Activated naive CD4-positive, alpha-beta T cell treated with anti-CD3 and anti-CD28 coated beads for 36 hours (primary cell): ENCODE measurements around the gene VWA3A. TPM values are rescaled to one million over a fixed set of nuclear protein-coding genes. Genes with fewer than 3 reads are reported as not detected.
"Not testable (repeated sequence)": the region's sequence is repeated elsewhere in the genome, so short reads cannot be mapped to it uniquely, and the experiment has no call there.

Experiments used
- CTCF ChIA-PET: fragments of 350-600 bp; sonication (Branson Sonifier 250); formaldehyde crosslinking; loops from one replicate; lab custom pipeline; 2021; ENCODE audit warnings: antibody characterized with exemption; lab: Charles Lee
- DNase-seq: peaks from one replicate; pipeline ENCODE4 v3.0.0-alpha.2; 2020
- H3K27ac Mint-ChIP-seq: one replicate; pipeline ENCODE4 v1.8.0; 2021; ENCODE audit warnings: mild to moderate bottlenecking, mixed read lengths
- H3K27me3 Mint-ChIP-seq: one replicate; pipeline ENCODE4 v1.8.0; 2021; ENCODE audit warnings: low read depth, mixed read lengths
- H3K36me3 Mint-ChIP-seq: one replicate; pipeline ENCODE4 v1.8.0; 2021; ENCODE audit warnings: low read depth, mixed read lengths
- H3K4me1 Mint-ChIP-seq: one replicate; pipeline ENCODE4 v1.8.0; 2021; ENCODE audit warnings: low read depth, mixed read lengths
- H3K4me3 Mint-ChIP-seq: one replicate; pipeline ENCODE4 v1.8.0; 2021; ENCODE audit warnings: mild to moderate bottlenecking, moderate library complexity, mixed read lengths
- H3K9me3 Mint-ChIP-seq: one replicate; pipeline ENCODE4 v1.8.0; 2021; ENCODE audit warnings: mixed read lengths
- intact Hi-C: fragments of 100-400 bp; cut with micrococcal nuclease; formaldehyde crosslinking; loops from one replicate; pipeline ENCODE4 v1.15.1; 2023
- total RNA-seq, 2 experiments: library from RNA; stranded (reverse); gene quantifications; one replicate each; pipeline ENCODE4 v1.2.3, GENCODE V29; 2021

The VWA3A gene
- total RNA-seq, 2 experiments from 2014 or later: not detected

DNA sequence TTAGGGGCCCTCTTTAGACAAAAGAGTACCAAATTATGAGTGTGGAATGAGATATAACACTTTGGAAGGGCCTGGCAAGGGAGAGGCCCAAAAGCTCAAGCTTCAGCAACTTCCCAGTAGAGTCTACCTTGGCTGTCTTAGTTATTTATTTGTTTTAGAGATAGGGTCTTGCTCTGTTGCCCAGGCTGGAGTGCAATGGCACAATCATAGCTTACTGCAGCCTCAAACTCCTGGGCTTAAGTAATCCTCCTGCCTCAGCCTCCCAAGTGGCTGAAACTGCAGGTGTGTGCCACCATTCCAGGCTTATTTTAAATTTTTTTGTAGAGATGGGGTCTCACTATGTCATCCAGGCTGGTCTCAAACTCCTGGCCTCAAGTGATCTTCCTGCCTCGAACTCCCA is 80.3 kb downstream of the VWA3A start:
- H3K9me3 Mint-ChIP-seq, H3K27ac Mint-ChIP-seq, H3K4me1 Mint-ChIP-seq, DNase-seq, H3K27me3 Mint-ChIP-seq, intact Hi-C loops, H3K4me3 Mint-ChIP-seq, H3K36me3 Mint-ChIP-seq: not testable (repeated sequence)
- CTCF ChIA-PET: interaction anchor here (0.7 kb wide), 1 partner anchor 18 kb away, joined by 3 read pairs; no protein-coding TSS in a partner anchor

GRCh38 chr16:22174642-22175041 is 82.3 kb downstream of the VWA3A start:
- no peak overlapping the region for H3K27ac Mint-ChIP-seq
- CTCF ChIA-PET: interaction anchor here (0.6 to 0.9 kb wide), 4 partner anchors 26 to 174 kb away, joined by 3 to 6 read pairs (median 5); partner anchors contain the start of gene PDZD9
- no peaks in the 10 kb centered on the region for H3K4me1 Mint-ChIP-seq
- intact Hi-C loops: no loop called here
- H3K27me3 Mint-ChIP-seq: no peaks in the 10 kb centered on the region
- no peaks in the 10 kb centered on the region for H3K36me3 Mint-ChIP-seq
- H3K9me3 Mint-ChIP-seq: no peaks in the 10 kb centered on the region
- H3K4me3 Mint-ChIP-seq: no peak overlapping the region
- no peak for DNase-seq

GRCh38 chr16:22177968-22178930 is 85.9 kb downstream of the VWA3A start:
- no peaks in the 10 kb centered on the region for H3K36me3 Mint-ChIP-seq
- no peaks in the 10 kb centered on the region for H3K4me1 Mint-ChIP-seq
- no peak overlapping the region for H3K27ac Mint-ChIP-seq
- CTCF ChIA-PET: interaction anchor here (1.5 kb wide), 1 partner anchor 10 kb away, joined by 7 read pairs; no protein-coding TSS in a partner anchor
- intact Hi-C loops: no loop called here
- no peak for DNase-seq
- H3K9me3 Mint-ChIP-seq: no peaks in the 10 kb centered on the region
- no peaks in the 10 kb centered on the region for H3K27me3 Mint-ChIP-seq
- no peak overlapping the region for H3K4me3 Mint-ChIP-seq

DNA sequence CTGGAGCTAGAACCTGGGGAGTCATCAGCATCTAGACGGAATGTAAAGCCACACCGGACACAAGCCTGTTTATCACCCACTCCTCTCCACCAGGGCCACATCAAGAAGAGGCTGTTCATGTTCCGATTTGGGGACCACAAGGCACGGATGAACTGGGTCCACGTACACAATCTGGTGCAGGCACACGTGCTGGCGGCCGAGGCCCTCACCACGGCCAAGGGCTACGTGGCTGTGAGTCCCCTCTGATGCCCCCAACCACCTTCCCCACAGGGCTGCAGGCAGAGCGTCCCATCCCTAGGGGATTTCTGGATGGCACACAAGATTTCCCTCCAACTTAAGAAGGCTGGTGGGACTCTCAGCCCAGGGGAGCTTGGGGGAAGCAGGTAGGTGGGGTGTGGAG is 89.1 kb downstream of the VWA3A start:
- H3K4me1 Mint-ChIP-seq: no peaks in the 10 kb centered on the region
- DNase-seq: no peak
- H3K27me3 Mint-ChIP-seq: no peaks in the 10 kb centered on the region
- no peak overlapping the region for H3K4me3 Mint-ChIP-seq
- intact Hi-C loops: no loop called here
- no peaks in the 10 kb centered on the region for H3K9me3 Mint-ChIP-seq
- no peak overlapping the region for H3K27ac Mint-ChIP-seq
- H3K36me3 Mint-ChIP-seq: no peaks in the 10 kb centered on the region
- CTCF ChIA-PET: interaction anchor here (0.9 to 1.5 kb wide), 2 partner anchors 21 to 82 kb away, joined by 3 to 4 read pairs; no protein-coding TSS in a partner anchor

DNA sequence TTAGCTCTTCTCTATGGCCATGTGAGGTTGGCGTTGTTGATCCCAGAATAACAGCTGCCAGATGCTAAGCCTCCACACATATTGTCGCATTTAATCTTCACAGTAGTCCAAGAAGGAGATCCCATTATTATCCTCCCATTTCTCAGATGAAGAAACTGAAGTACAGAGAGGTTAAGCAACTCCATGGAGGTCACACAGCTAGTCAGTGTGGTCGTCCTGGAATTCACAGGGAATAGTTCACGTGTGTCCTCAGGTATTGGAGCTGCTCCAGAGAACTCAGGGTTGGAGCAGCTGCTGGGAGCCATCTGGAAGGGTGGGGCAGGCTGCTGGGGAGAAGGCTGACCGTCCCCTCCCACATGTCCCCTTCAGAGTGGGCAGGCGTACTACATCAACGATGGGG is 89.5 kb downstream of the VWA3A start:
- CTCF ChIA-PET: interaction anchor here (0.9 to 1.5 kb wide), 2 partner anchors 22 to 83 kb away, joined by 3 to 4 read pairs; no protein-coding TSS in a partner anchor
- Mint-ChIP-seq H3K4me3 (no peak overlapping the region), H3K27ac (no peak overlapping the region), H3K36me3 (no peaks in the 10 kb centered on the region), H3K27me3 (no peaks in the 10 kb centered on the region), H3K4me1 (peaks cover 3% of the 10 kb centered on the region), H3K9me3 (no peaks in the 10 kb centered on the region)
- intact Hi-C loops: no loop called here
- DNase-seq: no peak

DNA sequence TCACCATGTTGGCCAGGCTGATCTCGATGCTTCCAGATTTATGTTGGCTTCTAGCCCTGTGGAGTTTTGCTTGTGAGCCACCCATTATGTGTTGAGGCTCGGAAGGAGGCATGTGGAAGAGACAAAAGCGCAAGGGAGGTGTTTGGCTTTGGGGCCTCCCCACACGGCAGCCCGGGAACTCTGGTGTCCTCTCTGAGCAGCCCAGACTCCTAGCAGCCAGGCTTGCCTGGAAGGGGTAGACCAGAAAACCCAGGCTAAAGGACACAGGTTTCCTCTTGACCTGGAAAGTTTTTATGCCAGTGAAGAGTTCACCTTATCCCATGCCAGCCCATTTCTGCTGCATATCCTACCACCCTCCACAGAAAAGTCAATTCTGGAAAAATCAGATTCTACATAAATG is 91.0 kb downstream of the VWA3A start:
- CTCF ChIA-PET: interaction anchor here (0.6 to 0.7 kb wide), 2 partner anchors 151 to 543 kb away, joined by 3 to 4 read pairs; no protein-coding TSS in a partner anchor
- H3K27ac Mint-ChIP-seq: no peak overlapping the region
- intact Hi-C loops: no loop called here
- no peak for DNase-seq
- H3K27me3 Mint-ChIP-seq: no peaks in the 10 kb centered on the region
- H3K4me3 Mint-ChIP-seq: no peak overlapping the region
- peaks cover 12% of the 10 kb centered on the region for H3K4me1 Mint-ChIP-seq
- H3K9me3 Mint-ChIP-seq: no peaks in the 10 kb centered on the region
- H3K36me3 Mint-ChIP-seq: no peaks in the 10 kb centered on the region

DNA sequence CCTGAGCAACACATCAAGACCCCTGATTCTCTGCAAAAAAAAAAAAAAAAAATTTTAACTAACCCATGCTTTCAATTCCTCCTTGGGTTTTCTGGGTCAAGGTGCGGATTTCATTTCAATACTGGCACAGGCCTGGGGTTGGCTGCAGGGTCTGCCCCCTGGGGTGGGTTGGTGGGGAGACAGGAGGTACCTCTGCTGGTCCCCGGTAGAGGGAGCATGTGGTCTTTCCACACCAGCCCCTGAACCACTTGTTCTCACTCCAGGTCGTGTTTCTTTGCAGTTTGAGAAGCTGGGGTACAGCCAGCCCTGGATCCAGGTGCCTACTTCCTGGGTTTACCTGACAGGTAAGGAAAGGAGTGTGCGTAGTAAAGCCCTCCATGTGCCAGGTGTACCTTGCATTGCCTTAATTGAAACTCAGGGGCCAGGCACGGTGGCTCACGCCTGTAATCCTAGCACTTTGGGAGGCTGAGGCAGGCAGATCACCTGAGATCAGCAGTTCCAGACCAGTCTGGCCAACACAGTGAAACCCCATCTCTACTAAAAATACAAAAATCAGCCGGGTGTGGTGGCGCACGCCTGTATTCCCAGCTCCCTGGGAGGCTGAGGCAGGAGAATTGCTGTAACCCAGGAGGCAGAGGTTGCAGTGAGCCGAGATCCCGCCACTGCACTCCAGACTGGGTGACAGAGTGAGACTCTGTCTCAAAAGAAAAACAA is 91.7 kb downstream of the VWA3A start:
- no peak overlapping the region for H3K4me3 Mint-ChIP-seq
- no peak for DNase-seq
- H3K36me3 Mint-ChIP-seq: no peaks in the 10 kb centered on the region
- H3K27me3 Mint-ChIP-seq: no peaks in the 10 kb centered on the region
- intact Hi-C loops: no loop called here
- peaks cover 19% of the 10 kb centered on the region for H3K4me1 Mint-ChIP-seq
- H3K27ac Mint-ChIP-seq: no peak overlapping the region
- H3K9me3 Mint-ChIP-seq: no peaks in the 10 kb centered on the region
- CTCF ChIA-PET: interaction anchor here (0.5 to 0.7 kb wide), 3 partner anchors 108 to 1250 kb away, joined by 3 to 4 read pairs (median 3); no protein-coding TSS in a partner anchor

DNA sequence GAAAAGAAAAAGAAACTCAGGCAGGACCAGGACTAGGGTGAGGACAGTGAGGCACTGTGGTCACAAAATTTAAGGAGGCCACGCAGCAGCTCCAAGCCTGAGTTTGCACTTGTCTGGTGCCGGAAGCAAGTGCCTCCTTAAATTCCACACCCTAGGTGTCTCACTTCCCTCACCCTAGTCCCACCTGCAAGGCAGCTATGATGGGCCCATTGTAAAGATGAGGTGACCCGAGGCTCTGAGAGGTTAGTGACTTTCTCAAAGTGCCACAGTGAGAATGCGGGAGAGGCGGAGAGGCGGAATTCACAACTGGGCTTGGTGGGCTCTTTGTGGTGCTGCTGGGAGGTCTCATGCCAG is 92.3 kb downstream of the VWA3A start:
- intact Hi-C loops: no loop called here
- H3K4me3 Mint-ChIP-seq: no peak overlapping the region
- no peak overlapping the region for H3K27ac Mint-ChIP-seq
- H3K36me3 Mint-ChIP-seq: no peaks in the 10 kb centered on the region
- H3K4me1 Mint-ChIP-seq: peaks cover 25% of the 10 kb centered on the region
- H3K27me3 Mint-ChIP-seq: no peaks in the 10 kb centered on the region
- no peaks in the 10 kb centered on the region for H3K9me3 Mint-ChIP-seq
- CTCF ChIA-PET: interaction anchor here (0.5 kb wide), 1 partner anchor 108 kb away, joined by 3 read pairs; no protein-coding TSS in a partner anchor
- no peak for DNase-seq

DNA sequence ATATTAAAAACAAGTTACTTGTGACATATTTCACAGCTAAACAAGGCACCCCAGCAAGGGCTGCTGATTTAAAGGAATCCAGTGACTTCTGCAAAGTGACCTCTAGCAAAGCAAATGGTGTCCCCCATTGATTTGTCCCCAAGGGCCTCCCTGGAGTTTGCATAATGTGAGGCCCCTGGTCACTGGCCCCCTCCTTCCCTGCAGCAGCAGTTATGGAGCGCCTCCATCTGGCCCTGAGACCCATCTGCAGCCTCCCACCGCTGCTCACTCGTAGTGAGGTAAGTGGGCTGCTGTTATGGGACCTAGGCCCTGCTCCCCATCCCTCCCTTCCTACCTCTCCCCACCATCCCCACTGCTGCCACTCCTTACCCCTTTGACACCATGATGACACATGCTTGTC is 94.2 kb downstream of the VWA3A start:
- H3K27me3 Mint-ChIP-seq: no peaks in the 10 kb centered on the region
- CTCF ChIA-PET: interaction anchor here (0.6 to 4.9 kb wide), 7 partner anchors 87 to 1014 kb away, joined by 3 to 60 read pairs (median 4); partner anchors contain the start of gene POLR3E
- peak; percentile 32 for DNase-seq
- H3K36me3 Mint-ChIP-seq: no peaks in the 10 kb centered on the region
- H3K9me3 Mint-ChIP-seq: no peaks in the 10 kb centered on the region
- intact Hi-C loops: no loop called here
- H3K4me1 Mint-ChIP-seq: peaks cover 27% of the 10 kb centered on the region
- no peak overlapping the region for H3K4me3 Mint-ChIP-seq
- H3K27ac Mint-ChIP-seq: no peak overlapping the region

GRCh38 chr16:22188267-22188594 is 95.9 kb downstream of the VWA3A start:
- Mint-ChIP-seq H3K9me3 (no peaks in the 10 kb centered on the region), H3K27ac (peak overlapping the region; percentile 81), H3K4me3 (no peak overlapping the region), H3K4me1 (peaks cover 36% of the 10 kb centered on the region), H3K27me3 (no peaks in the 10 kb centered on the region), H3K36me3 (no peaks in the 10 kb centered on the region)
- intact Hi-C loops: loop anchor here (1.0 to 2.0 kb wide), 3 partner anchors 89 to 187 kb away; partner anchors contain the start of gene PDZD9
- CTCF ChIA-PET: interaction anchor here (0.6 to 4.9 kb wide), 37 partner anchors 10 to 1350 kb away, joined by 3 to 60 read pairs (median 4); partner anchors contain the start of genes EEF2K, MOSMO, PDZD9 and POLR3E
- no peak for DNase-seq

- Mint-ChIP-seq H3K4me3 (peak overlapping the region; percentile 83), H3K4me1 (peaks cover 42% of the 10 kb centered on the region), H3K36me3 (no peaks in the 10 kb centered on the region), H3K9me3 (no peaks in the 10 kb centered on the region), H3K27me3 (no peaks in the 10 kb centered on the region), H3K27ac (peak overlapping the region; percentile 98)
- peak; percentile 80 for DNase-seq
- intact Hi-C loops: loop anchor here (1.0 to 2.0 kb wide), 3 partner anchors 90 to 188 kb away; partner anchors contain the start of gene PDZD9
- CTCF ChIA-PET: interaction anchor here (0.6 to 4.9 kb wide), 41 partner anchors 10 to 1350 kb away, joined by 3 to 60 read pairs (median 4); partner anchors contain the start of genes EEF2K, MOSMO, PDZD9 and POLR3E
Measured at GRCh38 chr16:22188595-22189442, 96.5 kb downstream of the VWA3A start.
